ENCODE data around the gene IGSF21.

DNA sequence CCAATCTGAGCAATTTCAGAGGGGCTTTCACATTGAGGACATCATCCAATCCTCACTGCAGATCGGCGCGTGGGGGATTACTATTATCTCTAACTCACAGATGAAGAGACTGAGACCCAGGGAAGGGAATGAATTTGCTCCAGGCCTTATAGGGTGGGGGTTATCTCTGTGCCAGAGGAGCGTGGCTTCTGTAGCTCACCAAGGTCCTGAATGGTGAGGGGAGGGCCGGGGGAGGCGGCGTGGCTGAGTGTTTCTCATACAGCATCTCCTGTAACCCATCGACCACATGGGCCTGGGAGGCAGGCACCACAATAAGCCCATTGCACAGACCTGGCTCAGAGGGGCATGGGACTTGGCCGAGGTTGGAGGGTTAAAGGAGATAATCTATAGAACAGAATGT, 230.2 kb downstream of the IGSF21 start:
- TF ChIP-seq, protein P1, sequence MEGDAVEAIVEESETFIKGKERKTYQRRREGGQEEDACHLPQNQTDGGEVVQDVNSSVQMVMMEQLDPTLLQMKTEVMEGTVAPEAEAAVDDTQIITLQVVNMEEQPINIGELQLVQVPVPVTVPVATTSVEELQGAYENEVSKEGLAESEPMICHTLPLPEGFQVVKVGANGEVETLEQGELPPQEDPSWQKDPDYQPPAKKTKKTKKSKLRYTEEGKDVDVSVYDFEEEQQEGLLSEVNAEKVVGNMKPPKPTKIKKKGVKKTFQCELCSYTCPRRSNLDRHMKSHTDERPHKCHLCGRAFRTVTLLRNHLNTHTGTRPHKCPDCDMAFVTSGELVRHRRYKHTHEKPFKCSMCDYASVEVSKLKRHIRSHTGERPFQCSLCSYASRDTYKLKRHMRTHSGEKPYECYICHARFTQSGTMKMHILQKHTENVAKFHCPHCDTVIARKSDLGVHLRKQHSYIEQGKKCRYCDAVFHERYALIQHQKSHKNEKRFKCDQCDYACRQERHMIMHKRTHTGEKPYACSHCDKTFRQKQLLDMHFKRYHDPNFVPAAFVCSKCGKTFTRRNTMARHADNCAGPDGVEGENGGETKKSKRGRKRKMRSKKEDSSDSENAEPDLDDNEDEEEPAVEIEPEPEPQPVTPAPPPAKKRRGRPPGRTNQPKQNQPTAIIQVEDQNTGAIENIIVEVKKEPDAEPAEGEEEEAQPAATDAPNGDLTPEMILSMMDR (IDR thresholded peaks at IDR 0.05): no peak
- no peak for TF ChIP-seq POLR2A (IDR thresholded peaks at IDR 0.05)
- TF ChIP-seq EP300 (IDR thresholded peaks at IDR 0.05): no peak

Measured in suprapubic skin (tissue), 3 donors.